ENCODE data around the gene CAMK4.

DNA sequence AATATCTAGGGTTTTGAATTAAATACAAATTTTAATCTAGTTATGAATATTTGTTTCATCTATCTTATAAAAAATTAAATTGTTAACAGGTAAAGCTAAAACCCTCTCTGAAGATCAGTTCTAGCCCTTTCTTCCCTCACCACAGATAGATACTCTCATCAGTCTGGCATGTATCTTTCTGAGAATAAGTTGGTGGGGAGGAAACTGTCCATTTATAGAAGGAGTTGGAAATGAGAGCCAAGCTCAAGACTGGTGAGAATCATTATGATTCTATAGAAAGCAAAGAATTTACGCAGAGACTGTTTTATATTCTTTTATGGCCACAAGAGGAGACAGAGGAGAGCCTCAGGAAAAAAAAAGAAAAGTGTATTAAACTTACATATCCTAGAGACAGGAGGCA, 229.1 kb downstream of the CAMK4 start:
- TF ChIP-seq, protein P1, sequence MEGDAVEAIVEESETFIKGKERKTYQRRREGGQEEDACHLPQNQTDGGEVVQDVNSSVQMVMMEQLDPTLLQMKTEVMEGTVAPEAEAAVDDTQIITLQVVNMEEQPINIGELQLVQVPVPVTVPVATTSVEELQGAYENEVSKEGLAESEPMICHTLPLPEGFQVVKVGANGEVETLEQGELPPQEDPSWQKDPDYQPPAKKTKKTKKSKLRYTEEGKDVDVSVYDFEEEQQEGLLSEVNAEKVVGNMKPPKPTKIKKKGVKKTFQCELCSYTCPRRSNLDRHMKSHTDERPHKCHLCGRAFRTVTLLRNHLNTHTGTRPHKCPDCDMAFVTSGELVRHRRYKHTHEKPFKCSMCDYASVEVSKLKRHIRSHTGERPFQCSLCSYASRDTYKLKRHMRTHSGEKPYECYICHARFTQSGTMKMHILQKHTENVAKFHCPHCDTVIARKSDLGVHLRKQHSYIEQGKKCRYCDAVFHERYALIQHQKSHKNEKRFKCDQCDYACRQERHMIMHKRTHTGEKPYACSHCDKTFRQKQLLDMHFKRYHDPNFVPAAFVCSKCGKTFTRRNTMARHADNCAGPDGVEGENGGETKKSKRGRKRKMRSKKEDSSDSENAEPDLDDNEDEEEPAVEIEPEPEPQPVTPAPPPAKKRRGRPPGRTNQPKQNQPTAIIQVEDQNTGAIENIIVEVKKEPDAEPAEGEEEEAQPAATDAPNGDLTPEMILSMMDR (IDR thresholded peaks at IDR 0.05): no peak
- TF ChIP-seq POLR2A (IDR thresholded peaks at IDR 0.05): no peak

All from thyroid gland (tissue), 4 donors.